Calu3 (cell line): ENCODE data around the gene ASTN1. TPM values are rescaled to one million over a fixed set of nuclear protein-coding genes. Genes with fewer than 3 reads are reported as not detected.

ENCODE experiments used
- BruUV-seq: library from RNA; stranded (reverse); fragments of 400-500 nt; replicated peaks from 2 replicates; lab custom pipeline; 2021; lab: Mats Ljungman, UMichigan
- CTCF ChIA-PET: fragments of 300-600 bp; sonication (Branson Sonifier 250); formaldehyde crosslinking; loops from one replicate; lab custom pipeline; 2022; ENCODE audit warnings: antibody characterized with exemption; lab: Charles Lee
- DNase-seq: peaks from one replicate; pipeline ENCODE4 v3.0.0; 2022
- H3K27ac Mint-ChIP-seq: one replicate; pipeline ENCODE4 v1.8.0; 2022; ENCODE audit warnings: mixed read lengths; ENCODE audit not compliant: unreplicated experiment
- H3K27me3 Mint-ChIP-seq: one replicate; pipeline ENCODE4 v1.8.0; 2022; ENCODE audit warnings: mixed read lengths; ENCODE audit not compliant: unreplicated experiment
- H3K36me3 Mint-ChIP-seq: one replicate; pipeline ENCODE4 v1.8.0; 2022; ENCODE audit warnings: mild to moderate bottlenecking, moderate library complexity, mixed read lengths; ENCODE audit not compliant: insufficient read depth, unreplicated experiment
- H3K4me1 Mint-ChIP-seq: one replicate; pipeline ENCODE4 v1.8.0; 2022; ENCODE audit warnings: mild to moderate bottlenecking, low read depth, mixed read lengths; ENCODE audit not compliant: unreplicated experiment
- H3K4me3 Mint-ChIP-seq: one replicate; pipeline ENCODE4 v1.8.0; 2022; ENCODE audit warnings: mild to moderate bottlenecking, low read depth, moderate library complexity, mixed read lengths; ENCODE audit not compliant: unreplicated experiment
- H3K9me3 Mint-ChIP-seq: one replicate; pipeline ENCODE4 v1.8.0; 2022; ENCODE audit warnings: low read depth, mixed read lengths; ENCODE audit not compliant: unreplicated experiment
- intact Hi-C: fragments of 100-400 bp; cut with micrococcal nuclease; formaldehyde crosslinking; loops from one replicate; pipeline ENCODE4 v1.10.0; 2022; ENCODE audit not compliant: unreplicated experiment
- total RNA-seq: library from RNA; stranded (reverse); gene quantifications from 2 replicates; pipeline ENCODE4 v1.2.3, GENCODE V29; 2022
- TF ChIP-seq, protein P1 (sequence below): fragments of 200-600 bp; IDR thresholded peaks from one replicate; pipeline ENCODE4 v1.8.0; 2022; ENCODE audit warnings: antibody characterized with exemption; ENCODE audit not compliant: unreplicated experiment

Gene ASTN1
- total RNA-seq, 1 experiment from 2014 or later, result not detected

- BruUV-seq, result no TSS peak
- DNase-seq, result no peak
- Mint-ChIP-seq H3K9me3 (no peaks in the 10 kb centered on the region), H3K27ac (no peak overlapping the region), H3K36me3 (no peaks in the 10 kb centered on the region), H3K4me1 (no peaks in the 10 kb centered on the region), H3K4me3 (no peak overlapping the region), H3K27me3 (peaks cover 58% of the 10 kb centered on the region)
- TF ChIP-seq, protein P1, sequence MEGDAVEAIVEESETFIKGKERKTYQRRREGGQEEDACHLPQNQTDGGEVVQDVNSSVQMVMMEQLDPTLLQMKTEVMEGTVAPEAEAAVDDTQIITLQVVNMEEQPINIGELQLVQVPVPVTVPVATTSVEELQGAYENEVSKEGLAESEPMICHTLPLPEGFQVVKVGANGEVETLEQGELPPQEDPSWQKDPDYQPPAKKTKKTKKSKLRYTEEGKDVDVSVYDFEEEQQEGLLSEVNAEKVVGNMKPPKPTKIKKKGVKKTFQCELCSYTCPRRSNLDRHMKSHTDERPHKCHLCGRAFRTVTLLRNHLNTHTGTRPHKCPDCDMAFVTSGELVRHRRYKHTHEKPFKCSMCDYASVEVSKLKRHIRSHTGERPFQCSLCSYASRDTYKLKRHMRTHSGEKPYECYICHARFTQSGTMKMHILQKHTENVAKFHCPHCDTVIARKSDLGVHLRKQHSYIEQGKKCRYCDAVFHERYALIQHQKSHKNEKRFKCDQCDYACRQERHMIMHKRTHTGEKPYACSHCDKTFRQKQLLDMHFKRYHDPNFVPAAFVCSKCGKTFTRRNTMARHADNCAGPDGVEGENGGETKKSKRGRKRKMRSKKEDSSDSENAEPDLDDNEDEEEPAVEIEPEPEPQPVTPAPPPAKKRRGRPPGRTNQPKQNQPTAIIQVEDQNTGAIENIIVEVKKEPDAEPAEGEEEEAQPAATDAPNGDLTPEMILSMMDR, result no peak
- CTCF ChIA-PET, result interaction anchor here (0.7 kb wide), 1 partner anchor 176 kb away, joined by 4 read pairs; no protein-coding TSS in a partner anchor
- intact Hi-C loops, result no loop called here
These were observed 238.0 kb downstream of the ASTN1 start for GRCh38 chr1:176926330-176927086.

DNA sequence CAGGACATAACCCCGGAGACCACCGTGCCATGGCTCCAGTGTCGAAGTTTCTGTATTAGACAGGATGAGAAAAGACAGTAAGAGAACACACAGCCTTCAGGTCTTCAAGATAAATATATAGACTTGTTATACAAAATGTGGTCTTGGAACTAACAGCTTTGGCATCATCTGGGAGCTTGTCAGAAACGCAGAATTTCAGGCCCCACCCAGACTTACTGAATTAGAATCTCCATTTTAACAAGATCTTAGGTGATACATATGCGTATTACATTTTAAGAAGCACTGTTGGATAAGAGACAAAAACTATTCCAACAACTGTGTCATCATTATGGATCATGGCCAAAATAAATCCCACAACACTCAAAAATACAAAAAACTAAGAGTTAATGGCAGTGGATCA is 239.3 kb downstream of the ASTN1 start:
- H3K4me3 Mint-ChIP-seq, result no peak overlapping the region
- no peaks in the 10 kb centered on the region for H3K9me3 Mint-ChIP-seq
- no peak overlapping the region for H3K27ac Mint-ChIP-seq
- no peak for DNase-seq
- CTCF ChIA-PET, result no interaction called here
- H3K27me3 Mint-ChIP-seq, result peaks cover 50% of the 10 kb centered on the region
- TF ChIP-seq, protein P1, result no peak
- no TSS peak for BruUV-seq
- no peaks in the 10 kb centered on the region for H3K4me1 Mint-ChIP-seq
- no peaks in the 10 kb centered on the region for H3K36me3 Mint-ChIP-seq
- intact Hi-C loops, result no loop called here

- Mint-ChIP-seq H3K27me3 (peaks cover 44% of the 10 kb centered on the region), H3K36me3 (no peaks in the 10 kb centered on the region), H3K27ac (no peak overlapping the region), H3K4me1 (no peaks in the 10 kb centered on the region), H3K4me3 (no peak overlapping the region), H3K9me3 (no peaks in the 10 kb centered on the region)
- no TSS peak for BruUV-seq
- CTCF ChIA-PET, result no interaction called here
- TF ChIP-seq, protein P1, result no peak
- intact Hi-C loops, result no loop called here
- DNase-seq, result no peak
These were observed 241.2 kb downstream of the ASTN1 start for GRCh38 chr1:176923283-176923682.

- Mint-ChIP-seq H3K9me3 (no peaks in the 10 kb centered on the region), H3K27me3 (peaks cover 62% of the 10 kb centered on the region), H3K36me3 (no peaks in the 10 kb centered on the region), H3K27ac (no peak overlapping the region), H3K4me1 (no peaks in the 10 kb centered on the region), H3K4me3 (no peak overlapping the region)
- no peak for DNase-seq
- no TSS peak for BruUV-seq
- intact Hi-C loops, result no loop called here
- TF ChIP-seq, protein P1, result no peak
- CTCF ChIA-PET, result no interaction called here
These were observed 244.8 kb downstream of the ASTN1 start for GRCh38 chr1:176919386-176920378.
